AG04449 (cell line): ENCODE data around the gene CYP27C1.

ENCODE experiments used
- CTCF ChIA-PET: fragments of 350-600 bp; formaldehyde crosslinking; extraction: SDS; loops from one replicate; lab custom pipeline; 2021; ENCODE audit warnings: antibody characterized with exemption; lab: Yijun Ruan, JAX
- POLR2A ChIA-PET: fragments of 400-600, 350-600 bp; formaldehyde crosslinking; extraction: SDS; loops from one replicate; lab custom pipeline; 2020; ENCODE audit warnings: antibody characterized with exemption, inconsistent platforms; lab: Yijun Ruan, JAX
- DNase-seq: peaks from one replicate; pipeline ENCODE4 v3.0.0-alpha.2; 2010; ENCODE audit warnings: low read depth, low spot score
- H3K4me3 ChIP-seq: 2 replicates; pipeline ENCODE4 v1.5.1; 2011; ENCODE audit warnings: low read depth, mild to moderate bottlenecking, control low read depth, low read length
- TF ChIP-seq, protein P1 (sequence below): IDR thresholded peaks from one replicate; pipeline ENCODE4 v1.5.1; 2011; ENCODE audit warnings: mild to moderate bottlenecking, moderate library complexity, low read length, control low read depth, inconsistent platforms; ENCODE audit not compliant: insufficient read depth; ENCODE audit errors: missing control alignments

Gene CYP27C1

DNA sequence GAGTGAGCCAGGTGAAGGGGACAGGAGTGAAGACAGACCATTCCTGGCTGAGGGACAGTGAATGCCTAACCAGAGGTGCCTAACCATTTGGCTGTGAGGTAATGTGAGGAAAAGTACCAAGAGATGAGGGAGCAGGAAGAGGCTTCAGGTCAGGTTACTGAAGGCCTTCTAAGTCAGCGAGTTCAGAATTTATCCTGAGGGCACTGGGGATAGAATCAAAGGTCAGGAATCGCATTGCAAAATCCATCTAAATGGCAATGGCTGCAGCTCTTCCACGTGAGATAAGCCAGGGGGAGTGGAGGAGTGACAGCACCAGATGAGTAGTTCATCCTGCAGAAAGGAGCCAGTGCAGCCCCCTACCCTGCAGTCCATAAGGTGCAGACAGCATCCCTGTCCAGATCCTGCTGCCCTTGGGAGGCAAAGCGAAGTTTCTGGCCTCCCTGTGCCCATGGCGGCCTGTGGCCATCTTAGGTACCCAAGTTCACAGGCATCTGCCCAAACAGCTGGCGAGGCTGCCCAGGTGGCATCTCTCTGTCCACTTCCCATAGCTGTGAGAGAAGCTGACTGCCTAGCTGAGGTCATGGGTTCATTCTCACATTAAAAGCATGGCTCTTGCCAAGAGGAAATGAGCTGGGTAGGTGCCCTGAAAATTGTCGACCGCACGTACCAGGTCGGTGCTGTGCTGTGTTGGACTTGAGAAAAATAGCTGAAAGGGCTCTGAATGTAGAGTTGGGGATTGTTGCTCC, 49.5 kb downstream of the CYP27C1 start:
- POLR2A ChIA-PET, result no interaction called here
- H3K4me3 ChIP-seq, result no peak overlapping the region
- TF ChIP-seq, protein P1, sequence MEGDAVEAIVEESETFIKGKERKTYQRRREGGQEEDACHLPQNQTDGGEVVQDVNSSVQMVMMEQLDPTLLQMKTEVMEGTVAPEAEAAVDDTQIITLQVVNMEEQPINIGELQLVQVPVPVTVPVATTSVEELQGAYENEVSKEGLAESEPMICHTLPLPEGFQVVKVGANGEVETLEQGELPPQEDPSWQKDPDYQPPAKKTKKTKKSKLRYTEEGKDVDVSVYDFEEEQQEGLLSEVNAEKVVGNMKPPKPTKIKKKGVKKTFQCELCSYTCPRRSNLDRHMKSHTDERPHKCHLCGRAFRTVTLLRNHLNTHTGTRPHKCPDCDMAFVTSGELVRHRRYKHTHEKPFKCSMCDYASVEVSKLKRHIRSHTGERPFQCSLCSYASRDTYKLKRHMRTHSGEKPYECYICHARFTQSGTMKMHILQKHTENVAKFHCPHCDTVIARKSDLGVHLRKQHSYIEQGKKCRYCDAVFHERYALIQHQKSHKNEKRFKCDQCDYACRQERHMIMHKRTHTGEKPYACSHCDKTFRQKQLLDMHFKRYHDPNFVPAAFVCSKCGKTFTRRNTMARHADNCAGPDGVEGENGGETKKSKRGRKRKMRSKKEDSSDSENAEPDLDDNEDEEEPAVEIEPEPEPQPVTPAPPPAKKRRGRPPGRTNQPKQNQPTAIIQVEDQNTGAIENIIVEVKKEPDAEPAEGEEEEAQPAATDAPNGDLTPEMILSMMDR, result no peak
- no peak for DNase-seq
- CTCF ChIA-PET, result interaction anchor here (0.8 to 5.8 kb wide), 3 partner anchors 9 to 14 kb away, joined by 3 to 39 read pairs (median 7); no protein-coding TSS in a partner anchor

DNA sequence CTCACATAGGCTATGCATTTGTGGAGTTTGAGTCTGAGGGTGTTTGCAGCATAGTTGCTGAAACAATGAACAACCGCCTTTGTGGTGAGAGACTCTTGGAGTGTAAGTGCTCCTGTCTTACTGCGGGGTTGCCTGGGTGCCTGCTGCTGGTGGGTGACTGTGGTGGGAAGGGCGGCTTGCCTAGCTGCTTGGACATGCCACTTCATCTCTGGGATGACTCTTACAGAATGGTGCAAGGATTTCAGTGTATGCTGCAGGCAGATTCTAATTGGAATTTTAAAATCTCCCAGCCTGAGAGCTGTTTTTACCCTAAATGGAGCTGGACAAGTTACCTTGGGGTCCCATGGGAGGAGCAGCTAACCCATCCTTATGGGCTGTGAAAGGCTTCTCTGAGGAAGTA, 50.1 kb downstream of the CYP27C1 start:
- H3K4me3 ChIP-seq, result no peak overlapping the region
- ChIA-PET CTCF (interaction anchor here (0.8 to 2.0 kb wide), 3 partner anchors 9 to 16 kb away, joined by 3 to 7 read pairs (median 3); no protein-coding TSS in a partner anchor), POLR2A (no interaction called here)
- DNase-seq, result no peak
- TF ChIP-seq, protein P1, result no peak

DNA sequence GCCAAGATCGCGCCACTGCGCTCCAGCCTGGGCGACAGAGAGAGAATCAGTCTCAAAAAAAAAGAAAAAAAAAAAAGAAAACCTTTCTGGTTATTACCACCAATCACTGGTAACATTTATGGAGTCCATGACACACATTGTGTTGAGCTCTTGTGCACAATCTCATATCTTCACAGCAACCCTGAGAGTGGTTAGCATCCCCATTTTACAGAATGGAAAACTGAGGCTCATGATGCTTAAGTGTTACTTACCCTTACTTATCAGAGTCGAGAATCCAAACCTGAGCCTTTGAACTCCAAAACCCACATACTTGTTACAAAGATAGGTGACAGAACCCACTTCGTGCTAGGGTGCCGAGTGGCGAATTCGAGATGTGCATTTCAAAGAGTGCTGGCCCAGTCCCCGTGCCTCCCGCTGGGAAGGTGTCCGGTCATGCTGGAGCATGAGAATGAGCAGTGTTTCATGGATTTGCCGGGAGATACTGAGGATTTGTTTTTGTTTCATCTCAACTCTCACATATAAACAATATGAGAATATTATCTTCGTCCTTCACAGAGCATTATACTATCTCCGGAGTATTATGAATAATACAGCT, 50.9 kb downstream of the CYP27C1 start:
- no peak for DNase-seq
- no peak overlapping the region for H3K4me3 ChIP-seq
- POLR2A ChIA-PET, result no interaction called here
- TF ChIP-seq, protein P1, result no peak
- CTCF ChIA-PET, result interaction anchor here (0.8 to 2.0 kb wide), 3 partner anchors 8 to 15 kb away, joined by 3 to 7 read pairs (median 3); no protein-coding TSS in a partner anchor

DNA sequence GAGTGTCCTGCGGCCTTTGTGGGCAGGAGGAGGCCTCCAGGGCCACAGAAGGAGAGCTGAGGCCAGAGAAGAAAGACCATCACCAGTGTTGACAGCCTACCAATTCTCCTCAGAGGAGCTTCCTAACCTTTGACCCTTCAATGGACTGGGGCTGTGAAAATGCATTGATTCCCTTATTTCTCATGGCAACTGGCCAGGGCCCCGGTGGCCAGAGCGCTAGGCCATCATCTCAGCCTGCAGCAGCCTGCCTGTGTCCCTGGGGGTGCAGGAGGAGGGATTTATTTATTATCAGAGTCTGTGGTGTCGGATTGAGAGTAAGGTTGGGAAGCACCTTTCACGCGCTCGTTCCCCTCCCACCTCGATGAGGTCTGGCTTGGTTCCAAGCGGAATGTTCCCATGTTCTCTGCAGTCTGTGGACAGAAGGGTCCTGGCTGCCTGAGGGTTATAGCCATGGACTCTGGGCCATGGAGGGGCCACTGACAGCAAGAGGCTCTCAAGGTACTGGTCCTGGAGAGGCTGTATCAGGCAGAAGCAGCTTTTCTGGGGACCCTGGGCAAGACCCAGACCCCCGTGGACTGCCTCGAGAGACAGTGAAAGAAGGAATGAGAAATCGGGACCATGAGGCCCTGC, 53.8 kb downstream of the CYP27C1 start:
- TF ChIP-seq, protein P1, result no peak
- CTCF ChIA-PET, result interaction anchor here (0.6 to 2.2 kb wide), 2 partner anchors 10 to 98 kb away, joined by 3 to 8 read pairs; no protein-coding TSS in a partner anchor
- no peak overlapping the region for H3K4me3 ChIP-seq
- POLR2A ChIA-PET, result no interaction called here
- DNase-seq, result no peak

DNA sequence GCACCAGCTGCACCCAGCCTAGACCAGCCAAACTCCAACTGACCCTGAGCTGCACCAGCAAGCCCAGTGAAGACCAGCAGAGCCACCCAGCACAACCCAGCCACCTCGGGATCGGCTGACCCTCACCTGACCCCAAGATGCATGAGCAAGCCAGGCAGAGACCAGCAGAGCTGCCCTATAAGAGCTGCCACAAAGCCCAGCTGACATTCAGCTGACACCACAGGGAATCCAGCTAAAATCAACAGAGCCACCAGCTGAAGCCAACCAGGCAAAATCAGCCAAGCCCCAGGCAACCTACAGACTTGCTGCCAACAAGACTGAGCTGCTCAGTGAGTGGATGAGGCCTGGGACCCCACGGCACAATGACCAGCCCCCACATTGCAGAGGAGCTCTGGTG, 54.6 kb downstream of the CYP27C1 start:
- TF ChIP-seq, protein P1, result no peak
- no peak for DNase-seq
- POLR2A ChIA-PET, result no interaction called here
- no peak overlapping the region for H3K4me3 ChIP-seq
- CTCF ChIA-PET, result interaction anchor here (0.6 kb wide), 1 partner anchor 98 kb away, joined by 3 read pairs; no protein-coding TSS in a partner anchor
